Ecto neural progenitor cell (in vitro differentiated cells): Measurements from ENCODE around the gene PWP2.
"Not testable (repeated sequence)": the region's sequence is repeated elsewhere in the genome, so short reads cannot be mapped to it uniquely, and the experiment has no call there.

Source experiments
- DNase-seq: peaks from one replicate; pipeline ENCODE4 v3.0.0-alpha.2; 2018; ENCODE audit warnings: low spot score

PWP2 gene

DNA sequence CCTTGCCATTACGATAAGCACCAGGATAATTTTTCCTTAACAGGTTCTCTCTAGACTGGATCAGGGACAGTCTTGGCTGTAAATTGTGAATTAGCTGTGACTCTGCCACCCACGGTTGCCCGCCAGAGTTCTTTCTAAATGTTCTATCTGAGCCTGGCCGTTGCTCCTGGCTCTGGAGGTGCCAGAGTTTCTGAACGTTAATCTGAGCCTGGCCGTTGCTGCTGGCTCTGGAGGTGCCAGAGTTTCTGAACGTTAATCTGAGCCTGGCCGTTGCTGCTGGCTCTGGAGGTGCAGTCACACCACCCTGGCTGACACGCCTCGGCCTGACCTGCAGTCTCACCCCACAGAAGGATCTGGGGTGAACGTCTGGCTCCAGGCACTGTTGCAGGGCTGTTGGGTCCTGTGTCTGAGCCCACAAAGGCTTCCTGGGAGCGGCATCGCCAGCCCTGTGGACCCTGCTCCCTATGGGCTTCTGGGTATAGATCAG is 56.0 kb downstream of the PWP2 start:
- not testable (repeated sequence) for DNase-seq

- not testable (repeated sequence) for DNase-seq
Observed at GRCh38 chr21:44165933-44166332, 58.7 kb downstream of the PWP2 start.

DNA sequence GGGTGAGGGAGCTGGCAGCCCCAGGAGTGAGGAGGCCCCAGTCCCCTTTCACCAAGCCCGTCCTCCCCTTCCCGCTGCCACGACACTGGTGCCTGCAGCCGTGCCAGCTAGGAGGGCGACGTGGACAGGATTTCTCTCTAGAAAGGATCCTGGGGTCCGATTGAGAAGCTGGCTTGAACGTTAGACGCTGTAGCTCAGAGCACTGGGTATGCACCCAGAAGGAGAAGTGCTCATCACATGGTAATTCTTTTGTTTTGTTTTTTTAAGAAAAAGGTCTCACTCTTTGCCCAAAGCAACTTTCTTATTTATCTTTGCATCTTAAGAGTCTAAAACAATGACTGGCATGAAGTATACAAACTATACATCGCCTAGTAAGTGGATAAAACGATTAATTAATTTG is 60.3 kb downstream of the PWP2 start:
- not testable (repeated sequence) for DNase-seq

DNA sequence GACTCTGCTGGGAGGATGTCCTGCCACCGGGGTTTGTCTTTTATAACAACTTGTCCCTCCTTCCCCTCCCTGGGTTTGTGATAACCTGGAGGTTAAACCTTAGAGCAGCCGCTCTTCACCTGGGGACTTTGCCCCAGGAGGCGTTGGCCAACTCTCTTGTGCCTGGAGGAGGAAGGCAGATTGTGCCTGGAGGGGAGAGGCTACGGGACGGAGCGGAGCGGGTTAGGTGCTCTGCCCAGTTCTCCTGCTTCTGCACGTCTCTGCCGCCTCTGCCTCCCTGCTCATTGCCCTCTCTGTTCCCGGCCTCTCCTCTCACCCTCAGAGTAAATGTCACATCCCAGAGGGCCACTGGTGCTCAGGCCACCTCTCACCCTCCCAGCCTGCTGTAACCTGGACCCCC is 63.1 kb downstream of the PWP2 start:
- not testable (repeated sequence) for DNase-seq

- DNase-seq: not testable (repeated sequence)
Observed at GRCh38 chr21:44170863-44171262, 63.7 kb downstream of the PWP2 start.

- not testable (repeated sequence) for DNase-seq
Observed at GRCh38 chr21:44171962-44172572, 64.9 kb downstream of the PWP2 start.

DNA sequence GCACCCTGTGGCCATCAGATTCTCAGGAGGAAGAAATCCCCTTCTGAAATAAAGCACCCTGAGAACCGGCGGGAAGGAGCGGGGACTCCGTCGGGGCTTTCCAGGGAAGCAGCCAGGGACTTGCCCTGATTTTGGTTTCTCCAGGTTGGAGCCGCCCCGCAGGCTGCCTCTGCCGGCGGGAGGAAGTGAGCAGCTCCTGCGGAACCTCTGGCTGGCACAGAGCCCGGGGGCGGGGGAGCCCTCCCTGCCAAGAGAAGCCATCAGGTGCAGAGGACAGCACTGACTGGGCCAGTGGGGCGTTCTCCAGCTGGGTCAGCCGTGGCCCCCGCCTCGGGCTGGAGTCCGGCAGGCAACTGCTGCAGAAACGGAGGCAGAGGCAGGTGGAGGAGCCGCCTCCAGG is 65.5 kb downstream of the PWP2 start:
- not testable (repeated sequence) for DNase-seq

GRCh38 chr21:44175189-44175588 is 68.0 kb downstream of the PWP2 start:
- not testable (repeated sequence) for DNase-seq

DNA sequence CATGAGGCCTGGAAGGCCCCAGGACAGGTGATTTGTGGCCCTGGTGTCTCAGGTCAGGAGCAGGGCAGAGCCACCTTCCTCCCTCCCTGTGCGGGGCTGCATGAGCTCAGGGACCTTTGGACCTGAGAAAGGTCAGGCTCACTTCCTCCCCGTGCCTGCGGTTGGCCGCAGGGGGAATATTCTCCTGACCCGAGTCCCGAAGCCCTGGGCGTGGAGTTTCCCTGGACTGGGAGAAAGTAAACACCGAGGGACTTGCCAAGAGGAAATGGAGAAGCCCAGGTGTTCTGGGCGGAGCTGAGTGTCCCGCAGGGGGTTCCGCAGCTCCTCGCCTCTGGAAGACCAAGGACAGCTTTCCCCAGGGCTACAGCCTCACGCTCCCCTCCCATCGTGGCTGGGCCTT is 68.9 kb downstream of the PWP2 start:
- not testable (repeated sequence) for DNase-seq
